Fibroblast of skin of left quadriceps (primary cell): ENCODE results near the gene NDUFS8.

Experiments used
- DNase-seq, 2 experiments: peaks; one replicate each; pipeline ENCODE4 v3.0.0-alpha.2; 2013; ENCODE audit warnings: low read depth in 2 of 2

The NDUFS8 gene

GRCh38 chr11:68036717-68037239 lies 6.3 kb downstream of the NDUFS8 start:
- DNase-seq: no peak

GRCh38 chr11:68037411-68038225 lies 7.1 kb downstream of the NDUFS8 start:
- no peak for DNase-seq

- no peak for DNase-seq
These were observed 7.8 kb downstream of the NDUFS8 start for GRCh38 chr11:68038226-68038717.

- DNase-seq: peak; percentile 40 to 51
These were observed 8.4 kb downstream of the NDUFS8 start, which contains the start of gene TCIRG1 for GRCh38 chr11:68038718-68039525. Gene TCIRG1, plus strand, starts transcription at chr11:68039025. Its CDS starts 2,247 bp downstream, at chr11:68041272.

DNA sequence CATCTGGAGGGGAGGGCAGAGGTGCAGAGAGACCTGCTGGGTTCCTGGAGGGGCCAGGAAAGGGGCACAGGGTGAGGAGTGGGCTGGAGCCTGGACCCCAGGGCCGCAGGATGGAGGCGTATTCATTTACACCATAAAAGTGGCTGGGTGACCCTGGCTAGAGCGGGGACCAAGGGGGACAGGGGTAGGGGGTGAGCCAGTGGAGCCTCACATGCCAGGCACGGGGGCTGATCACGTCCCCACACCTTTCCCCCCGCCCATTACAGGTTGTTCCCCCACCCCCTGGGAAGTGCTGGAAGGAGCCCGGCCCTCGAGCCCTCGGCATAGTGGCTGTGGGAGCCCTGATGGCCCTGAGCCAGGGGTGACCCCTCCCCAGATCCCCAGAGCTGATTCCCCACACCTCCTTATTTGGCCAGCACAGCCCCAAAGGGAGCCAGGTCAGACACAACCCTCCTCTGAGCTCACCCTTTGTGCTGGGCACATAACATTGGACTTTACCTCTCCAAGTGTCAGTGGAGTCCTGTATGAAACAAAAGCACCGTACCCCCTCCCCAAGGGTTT lies 9.1 kb downstream of the NDUFS8 start:
- DNase-seq: no peak

GRCh38 chr11:68040101-68040956 lies 9.8 kb downstream of the NDUFS8 start:
- DNase-seq: peak; percentile 28 to 38

- no peak for DNase-seq
These were observed 10.6 kb downstream of the NDUFS8 start for GRCh38 chr11:68040957-68041591.

GRCh38 chr11:68041617-68042218 lies 11.2 kb downstream of the NDUFS8 start:
- no peak for DNase-seq

- no peak for DNase-seq
These were observed 11.9 kb downstream of the NDUFS8 start for GRCh38 chr11:68042219-68043028.

- no peak for DNase-seq
These were observed 12.5 kb downstream of the NDUFS8 start for GRCh38 chr11:68043029-68043348.

- no peak for DNase-seq
These were observed 13.1 kb downstream of the NDUFS8 start for GRCh38 chr11:68043349-68044144.

DNA sequence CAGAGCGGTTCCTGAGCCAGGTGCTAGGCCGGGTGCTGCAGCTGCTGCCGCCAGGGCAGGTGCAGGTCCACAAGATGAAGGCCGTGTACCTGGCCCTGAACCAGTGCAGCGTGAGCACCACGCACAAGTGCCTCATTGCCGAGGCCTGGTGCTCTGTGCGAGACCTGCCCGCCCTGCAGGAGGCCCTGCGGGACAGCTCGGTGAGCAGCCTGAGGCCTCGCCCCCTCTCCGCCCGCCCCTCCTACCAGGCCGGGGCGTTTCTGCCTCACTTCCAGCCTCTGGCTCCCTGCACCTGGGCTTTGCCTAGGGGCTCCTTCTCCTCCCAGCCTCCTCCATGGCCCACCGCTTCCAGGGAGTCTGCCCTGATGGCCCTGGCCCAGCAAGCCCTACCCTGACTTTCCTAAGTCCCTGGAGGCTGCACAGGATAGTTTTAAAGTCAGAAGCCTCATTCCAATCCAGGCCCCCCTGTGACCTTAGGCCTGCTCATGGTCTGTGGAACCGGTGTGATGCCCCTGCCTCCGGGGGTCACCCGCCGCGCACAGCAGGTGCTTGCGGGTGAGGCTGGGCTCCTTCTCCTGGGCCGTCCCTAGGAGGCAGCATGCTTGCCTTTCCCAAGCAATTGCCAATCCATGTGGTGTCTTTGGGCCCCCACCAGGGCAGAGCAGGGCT lies 13.8 kb downstream of the NDUFS8 start:
- DNase-seq: no peak

- DNase-seq: no peak
These were observed 14.4 kb downstream of the NDUFS8 start for GRCh38 chr11:68044898-68045351.

DNA sequence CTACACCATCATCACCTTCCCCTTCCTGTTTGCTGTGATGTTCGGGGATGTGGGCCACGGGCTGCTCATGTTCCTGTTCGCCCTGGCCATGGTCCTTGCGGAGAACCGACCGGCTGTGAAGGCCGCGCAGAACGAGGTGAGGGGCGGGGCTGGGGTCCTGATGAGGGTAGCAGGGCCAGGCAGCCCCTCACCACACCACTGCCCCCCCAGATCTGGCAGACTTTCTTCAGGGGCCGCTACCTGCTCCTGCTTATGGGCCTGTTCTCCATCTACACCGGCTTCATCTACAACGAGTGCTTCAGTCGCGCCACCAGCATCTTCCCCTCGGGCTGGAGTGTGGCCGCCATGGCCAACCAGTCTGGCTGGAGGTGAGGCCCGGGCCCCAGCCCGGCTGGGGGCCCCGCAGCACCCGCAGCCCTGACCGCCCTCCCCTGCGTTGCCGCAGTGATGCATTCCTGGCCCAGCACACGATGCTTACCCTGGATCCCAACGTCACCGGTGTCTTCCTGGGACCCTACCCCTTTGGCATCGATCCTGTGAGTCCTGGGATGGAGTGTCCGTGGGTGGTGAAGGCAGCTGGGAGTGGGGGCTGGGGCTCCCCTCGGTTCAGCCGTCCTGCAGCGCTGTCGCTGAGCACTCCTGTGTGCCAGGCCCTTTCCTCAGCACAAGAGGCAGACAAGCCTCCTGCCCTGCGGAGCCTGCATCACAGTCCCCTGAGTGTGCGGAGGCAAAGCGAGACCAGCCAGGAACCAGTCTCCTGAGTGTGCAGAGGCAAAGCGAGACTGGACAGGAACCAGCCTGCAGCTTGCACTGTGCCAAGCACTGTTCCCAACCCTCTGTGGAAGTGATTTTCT lies 17.2 kb downstream of the NDUFS8 start:
- no peak for DNase-seq

DNA sequence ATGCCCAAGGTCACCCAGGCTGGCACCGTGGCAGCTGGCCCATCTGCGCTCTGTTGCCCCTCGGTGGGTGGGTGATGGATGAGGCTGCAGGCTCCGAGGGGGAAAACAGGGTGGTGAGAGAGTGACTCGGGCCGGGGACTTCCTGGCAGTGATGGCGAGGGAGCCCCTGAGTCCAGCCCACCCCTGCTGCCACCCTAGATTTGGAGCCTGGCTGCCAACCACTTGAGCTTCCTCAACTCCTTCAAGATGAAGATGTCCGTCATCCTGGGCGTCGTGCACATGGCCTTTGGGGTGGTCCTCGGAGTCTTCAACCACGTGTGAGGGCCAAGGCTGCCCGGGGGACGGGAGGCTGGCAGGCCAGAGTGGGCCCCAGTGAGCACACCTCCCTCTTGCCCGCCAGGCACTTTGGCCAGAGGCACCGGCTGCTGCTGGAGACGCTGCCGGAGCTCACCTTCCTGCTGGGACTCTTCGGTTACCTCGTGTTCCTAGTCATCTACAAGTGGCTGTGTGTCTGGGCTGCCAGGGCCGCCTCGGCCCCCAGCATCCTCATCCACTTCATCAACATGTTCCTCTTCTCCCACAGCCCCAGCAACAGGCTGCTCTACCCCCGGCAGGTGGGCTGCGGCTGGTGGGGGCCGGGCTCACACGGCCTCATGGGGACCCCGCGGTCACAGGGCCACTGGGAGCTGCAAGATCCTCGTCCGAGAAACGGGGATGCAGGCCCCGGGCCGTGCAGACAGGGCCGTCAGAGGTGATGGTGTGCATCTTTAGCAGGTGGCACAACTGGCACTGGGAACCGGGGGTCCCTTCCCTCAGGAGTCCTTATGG lies 18.4 kb downstream of the NDUFS8 start:
- no peak for DNase-seq
